ENCODE measurements around the gene RAB32.
"Not testable (repeated sequence)": the region's sequence is repeated elsewhere in the genome, so short reads cannot be mapped to it uniquely, and the experiment has no call there.

RAB32 gene

GRCh38 chr6:146546443-146547043 is 2.9 kb downstream of the RAB32 start:
- Histone ChIP-seq H3K27ac (ENCODE audit: low read depth in 2 of 2, low read length in 2 of 2) (peak overlapping the region in 1 of 2 donors; percentile 27), H3K4me3 (ENCODE audit: low read length in 2 of 2) (peak overlapping the region; percentile 40 to 51), H3K27me3 (ENCODE audit: control insufficient read depth in 2 of 2, insufficient read depth in 2 of 2, low read length in 2 of 2) (no peaks in the 10 kb centered on the region), H3K36me3 (ENCODE audit: control insufficient read depth in 2 of 2, insufficient read depth in 2 of 2, low read length in 2 of 2) (peaks cover 4 to 7% of the 10 kb centered on the region in 2 donors), H3K9me3 (ENCODE audit: control insufficient read depth in 2 of 2, low read length in 2 of 2) (no peaks in the 10 kb centered on the region), H3K4me1 (ENCODE audit: control insufficient read depth in 2 of 2, insufficient read depth in 2 of 2, low read length in 2 of 2) (peaks cover 14 to 27% of the 10 kb centered on the region in 2 donors), H3K9ac (ENCODE audit: low read depth in 1 of 2, low read length in 2 of 2) (peak overlapping the region in 1 of 2 donors; percentile 74)

DNA sequence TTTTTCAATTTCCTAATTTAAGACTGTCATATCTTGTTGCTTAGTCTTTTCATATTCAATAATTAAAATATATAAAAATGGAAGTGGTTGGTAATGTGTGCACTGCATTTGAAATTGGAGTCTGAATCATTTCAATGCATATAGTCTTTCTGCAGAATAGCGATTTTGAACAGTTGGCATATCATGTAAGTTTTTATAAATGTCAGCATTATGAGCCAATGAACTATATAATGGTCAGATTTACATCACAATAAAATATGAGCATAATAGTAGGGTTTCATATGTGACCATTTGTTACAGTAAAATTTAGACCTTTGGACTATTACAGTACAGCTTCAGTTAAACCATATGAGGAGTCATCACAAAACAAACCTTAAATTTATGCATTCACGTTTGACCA is 4.3 kb downstream of the RAB32 start:
- H3K4me3 ChIP-seq (ENCODE audit: low read length in 2 of 2): no peak overlapping the region
- peaks cover 7 to 13% of the 10 kb centered on the region in 2 donors for H3K36me3 ChIP-seq (ENCODE audit: control insufficient read depth in 2 of 2, insufficient read depth in 2 of 2, low read length in 2 of 2)
- H3K9ac ChIP-seq (ENCODE audit: low read depth in 1 of 2, low read length in 2 of 2): no peak overlapping the region
- no peak overlapping the region for H3K27ac ChIP-seq (ENCODE audit: low read depth in 2 of 2, low read length in 2 of 2)
- no peaks in the 10 kb centered on the region for H3K9me3 ChIP-seq (ENCODE audit: control insufficient read depth in 2 of 2, low read length in 2 of 2)
- no peaks in the 10 kb centered on the region for H3K27me3 ChIP-seq (ENCODE audit: control insufficient read depth in 2 of 2, insufficient read depth in 2 of 2, low read length in 2 of 2)
- peaks cover 14 to 27% of the 10 kb centered on the region in 2 donors for H3K4me1 ChIP-seq (ENCODE audit: control insufficient read depth in 2 of 2, insufficient read depth in 2 of 2, low read length in 2 of 2)

- H3K36me3 ChIP-seq (ENCODE audit: control insufficient read depth in 2 of 2, insufficient read depth in 2 of 2, low read length in 2 of 2): peaks cover 7 to 16% of the 10 kb centered on the region in 2 donors
- H3K4me3 ChIP-seq (ENCODE audit: low read length in 2 of 2): no peak overlapping the region
- no peaks in the 10 kb centered on the region for H3K27me3 ChIP-seq (ENCODE audit: control insufficient read depth in 2 of 2, insufficient read depth in 2 of 2, low read length in 2 of 2)
- no peak overlapping the region for H3K27ac ChIP-seq (ENCODE audit: low read depth in 2 of 2, low read length in 2 of 2)
- H3K4me1 ChIP-seq (ENCODE audit: control insufficient read depth in 2 of 2, insufficient read depth in 2 of 2, low read length in 2 of 2): peaks cover 14 to 24% of the 10 kb centered on the region in 2 donors
- H3K9ac ChIP-seq (ENCODE audit: low read depth in 1 of 2, low read length in 2 of 2): no peak overlapping the region
- H3K9me3 ChIP-seq (ENCODE audit: control insufficient read depth in 2 of 2, low read length in 2 of 2): no peaks in the 10 kb centered on the region
Observed at GRCh38 chr6:146548898-146549374, 5.3 kb downstream of the RAB32 start.

DNA sequence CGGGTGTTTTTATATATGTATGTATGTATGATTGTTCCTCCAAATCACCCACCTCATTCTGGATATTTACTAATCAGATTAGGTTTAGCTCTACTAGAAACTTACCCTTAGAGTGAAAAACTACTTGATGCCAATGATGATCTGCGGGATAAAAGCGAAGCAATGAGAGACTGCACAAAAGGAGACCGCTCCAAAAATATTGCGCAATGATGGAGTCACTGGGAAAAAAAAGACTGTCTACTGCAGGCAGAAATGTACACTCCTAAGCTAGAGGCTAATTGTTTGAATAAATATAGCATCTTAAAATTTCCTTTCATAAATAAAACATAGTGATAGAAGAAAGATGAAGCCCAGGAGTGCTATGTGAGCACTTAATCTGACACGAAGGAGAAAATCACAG is 7.3 kb downstream of the RAB32 start:
- no peak overlapping the region for H3K4me3 ChIP-seq (ENCODE audit: low read length in 2 of 2)
- H3K36me3 ChIP-seq (ENCODE audit: control insufficient read depth in 2 of 2, insufficient read depth in 2 of 2, low read length in 2 of 2): peaks cover 22 to 31% of the 10 kb centered on the region in 2 donors
- no peaks in the 10 kb centered on the region for H3K9me3 ChIP-seq (ENCODE audit: control insufficient read depth in 2 of 2, low read length in 2 of 2)
- H3K27me3 ChIP-seq (ENCODE audit: control insufficient read depth in 2 of 2, insufficient read depth in 2 of 2, low read length in 2 of 2): no peaks in the 10 kb centered on the region
- no peak overlapping the region for H3K27ac ChIP-seq (ENCODE audit: low read depth in 2 of 2, low read length in 2 of 2)
- no peak overlapping the region for H3K9ac ChIP-seq (ENCODE audit: low read depth in 1 of 2, low read length in 2 of 2)
- peaks cover 6 to 15% of the 10 kb centered on the region in 2 donors for H3K4me1 ChIP-seq (ENCODE audit: control insufficient read depth in 2 of 2, insufficient read depth in 2 of 2, low read length in 2 of 2)

- Histone ChIP-seq H3K27ac (ENCODE audit: low read depth in 2 of 2, low read length in 2 of 2) (no peak overlapping the region), H3K4me3 (ENCODE audit: low read length in 2 of 2) (no peak overlapping the region), H3K36me3 (ENCODE audit: control insufficient read depth in 2 of 2, insufficient read depth in 2 of 2, low read length in 2 of 2) (peaks cover 22 to 31% of the 10 kb centered on the region in 2 donors), H3K9me3 (ENCODE audit: control insufficient read depth in 2 of 2, low read length in 2 of 2) (no peaks in the 10 kb centered on the region), H3K27me3 (ENCODE audit: control insufficient read depth in 2 of 2, insufficient read depth in 2 of 2, low read length in 2 of 2) (no peaks in the 10 kb centered on the region), H3K9ac (ENCODE audit: low read depth in 1 of 2, low read length in 2 of 2) (no peak overlapping the region), H3K4me1 (ENCODE audit: control insufficient read depth in 2 of 2, insufficient read depth in 2 of 2, low read length in 2 of 2) (peaks cover 5 to 10% of the 10 kb centered on the region in 2 donors)
Observed at GRCh38 chr6:146551545-146551944, 7.9 kb downstream of the RAB32 start.

- Histone ChIP-seq H3K36me3 (ENCODE audit: control insufficient read depth in 2 of 2, insufficient read depth in 2 of 2, low read length in 2 of 2) (peaks cover 22 to 31% of the 10 kb centered on the region in 2 donors), H3K27ac (ENCODE audit: low read depth in 2 of 2, low read length in 2 of 2) (no peak overlapping the region), H3K9ac (ENCODE audit: low read depth in 1 of 2, low read length in 2 of 2) (no peak overlapping the region), H3K4me1 (ENCODE audit: control insufficient read depth in 2 of 2, insufficient read depth in 2 of 2, low read length in 2 of 2) (peaks cover 0 to 2% of the 10 kb centered on the region in 2 donors), H3K9me3 (ENCODE audit: control insufficient read depth in 2 of 2, low read length in 2 of 2) (no peaks in the 10 kb centered on the region), H3K27me3 (ENCODE audit: control insufficient read depth in 2 of 2, insufficient read depth in 2 of 2, low read length in 2 of 2) (no peaks in the 10 kb centered on the region), H3K4me3 (ENCODE audit: low read length in 2 of 2) (no peak overlapping the region)
Observed at GRCh38 chr6:146553377-146554135, 9.9 kb downstream of the RAB32 start.

DNA sequence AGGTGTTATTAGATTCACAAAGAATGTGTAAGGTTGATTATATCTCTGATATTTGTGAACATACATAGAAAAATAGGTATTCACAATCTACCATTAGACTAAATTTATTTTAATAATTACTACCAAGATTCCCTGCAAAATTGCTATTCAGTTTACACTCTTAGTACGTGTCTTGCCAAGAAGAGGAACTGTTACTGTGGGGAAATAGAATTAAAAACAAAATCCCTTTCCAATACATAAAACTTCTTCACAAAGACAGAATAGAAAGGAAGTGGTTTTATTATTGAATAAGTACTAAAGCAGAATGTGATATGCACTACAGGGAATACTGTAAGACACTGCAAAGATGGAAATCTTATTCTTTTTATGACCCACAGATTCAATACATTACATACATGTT is 17.0 kb downstream of the RAB32 start:
- Histone ChIP-seq H3K27me3 (ENCODE audit: control insufficient read depth in 2 of 2, insufficient read depth in 2 of 2, low read length in 2 of 2) (no peaks in the 10 kb centered on the region), H3K27ac (ENCODE audit: low read depth in 2 of 2, low read length in 2 of 2) (no peak overlapping the region), H3K4me3 (ENCODE audit: low read length in 2 of 2) (no peak overlapping the region), H3K9ac (ENCODE audit: low read depth in 1 of 2, low read length in 2 of 2) (no peak overlapping the region), H3K36me3 (ENCODE audit: control insufficient read depth in 2 of 2, insufficient read depth in 2 of 2, low read length in 2 of 2) (peaks cover 0 to under 1% of the 10 kb centered on the region in 2 donors), H3K9me3 (ENCODE audit: control insufficient read depth in 2 of 2, low read length in 2 of 2) (no peaks in the 10 kb centered on the region), H3K4me1 (ENCODE audit: control insufficient read depth in 2 of 2, insufficient read depth in 2 of 2, low read length in 2 of 2) (no peaks in the 10 kb centered on the region)

DNA sequence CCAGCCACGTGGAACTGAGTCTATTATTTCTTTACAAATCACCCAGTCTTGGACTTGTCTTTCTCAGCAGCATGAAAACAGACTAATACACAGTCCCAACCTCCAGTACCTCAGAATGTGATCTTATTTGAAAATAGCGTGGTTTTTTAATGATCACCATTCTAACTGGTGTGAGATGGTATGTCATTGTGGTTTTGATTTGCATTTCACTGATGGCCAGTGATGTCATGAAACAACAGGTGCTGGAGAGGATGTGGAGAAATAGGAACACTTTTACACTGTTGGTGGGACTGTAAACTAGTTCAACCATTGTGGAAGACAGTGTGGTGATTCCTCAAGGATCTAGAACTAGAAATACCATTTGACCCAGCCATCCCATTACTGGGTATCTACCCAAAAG is 23.0 kb downstream of the RAB32 start:
- H3K27ac ChIP-seq (ENCODE audit: low read depth in 2 of 2, low read length in 2 of 2); H3K4me1 ChIP-seq (ENCODE audit: control insufficient read depth in 2 of 2, insufficient read depth in 2 of 2, low read length in 2 of 2); H3K36me3 ChIP-seq (ENCODE audit: control insufficient read depth in 2 of 2, insufficient read depth in 2 of 2, low read length in 2 of 2); H3K9me3 ChIP-seq (ENCODE audit: control insufficient read depth in 2 of 2, low read length in 2 of 2); H3K27me3 ChIP-seq (ENCODE audit: control insufficient read depth in 2 of 2, insufficient read depth in 2 of 2, low read length in 2 of 2); H3K4me3 ChIP-seq (ENCODE audit: low read length in 2 of 2); H3K9ac ChIP-seq (ENCODE audit: low read depth in 1 of 2, low read length in 2 of 2): not testable (repeated sequence)

DNA sequence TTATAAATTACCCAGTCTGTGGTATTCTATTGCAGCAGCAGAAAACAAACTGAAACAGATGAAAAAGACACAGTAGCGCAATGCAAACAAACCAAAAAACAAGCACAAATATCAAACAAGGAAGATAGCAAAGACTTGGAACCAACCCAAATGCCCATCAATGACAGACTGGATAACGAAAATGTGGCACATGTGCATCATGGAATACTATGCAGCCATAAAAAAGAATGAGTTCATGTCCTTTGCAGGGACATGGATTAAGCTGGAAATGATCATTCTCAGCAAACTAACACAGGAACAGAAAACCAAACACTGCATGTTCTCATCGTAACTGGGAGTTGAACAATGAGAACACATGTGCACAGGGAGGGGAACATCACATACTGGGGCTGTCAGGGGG is 25.0 kb downstream of the RAB32 start:
- H3K4me1 ChIP-seq (ENCODE audit: control insufficient read depth in 2 of 2, insufficient read depth in 2 of 2, low read length in 2 of 2); H3K4me3 ChIP-seq (ENCODE audit: low read length in 2 of 2); H3K36me3 ChIP-seq (ENCODE audit: control insufficient read depth in 2 of 2, insufficient read depth in 2 of 2, low read length in 2 of 2); H3K9ac ChIP-seq (ENCODE audit: low read depth in 1 of 2, low read length in 2 of 2); H3K9me3 ChIP-seq (ENCODE audit: control insufficient read depth in 2 of 2, low read length in 2 of 2); H3K27ac ChIP-seq (ENCODE audit: low read depth in 2 of 2, low read length in 2 of 2); H3K27me3 ChIP-seq (ENCODE audit: control insufficient read depth in 2 of 2, insufficient read depth in 2 of 2, low read length in 2 of 2): not testable (repeated sequence)

GRCh38 chr6:146574211-146574610 is 30.6 kb downstream of the RAB32 start:
- Histone ChIP-seq H3K4me3 (ENCODE audit: low read length in 2 of 2) (no peak overlapping the region), H3K27me3 (ENCODE audit: control insufficient read depth in 2 of 2, insufficient read depth in 2 of 2, low read length in 2 of 2) (no peaks in the 10 kb centered on the region), H3K27ac (ENCODE audit: low read depth in 2 of 2, low read length in 2 of 2) (no peak overlapping the region), H3K9me3 (ENCODE audit: control insufficient read depth in 2 of 2, low read length in 2 of 2) (peaks cover 0 to 4% of the 10 kb centered on the region in 2 donors), H3K36me3 (ENCODE audit: control insufficient read depth in 2 of 2, insufficient read depth in 2 of 2, low read length in 2 of 2) (no peaks in the 10 kb centered on the region), H3K4me1 (ENCODE audit: control insufficient read depth in 2 of 2, insufficient read depth in 2 of 2, low read length in 2 of 2) (no peaks in the 10 kb centered on the region), H3K9ac (ENCODE audit: low read depth in 1 of 2, low read length in 2 of 2) (no peak overlapping the region)
